Measurements from ENCODE around the gene GALNT10.

DNA sequence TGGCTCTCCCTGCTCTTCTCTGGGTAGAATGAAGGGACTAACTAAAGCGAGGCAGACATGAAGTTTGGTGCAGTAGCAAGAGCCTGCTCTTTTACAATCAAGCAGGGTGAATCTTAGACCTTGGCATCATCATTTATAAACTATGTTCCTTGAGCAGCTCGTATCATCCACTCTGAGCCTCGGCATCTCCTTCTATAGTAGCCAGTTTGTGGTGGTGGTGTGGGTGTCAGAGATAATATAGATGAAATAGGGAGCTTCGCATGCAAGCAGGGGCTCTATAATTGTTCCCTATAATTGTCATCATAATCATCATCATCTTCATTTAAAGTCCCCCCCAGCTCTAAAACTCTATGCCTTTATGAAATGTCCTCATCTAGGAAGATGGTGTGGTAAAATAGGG is 182.8 kb downstream of the GALNT10 start:
- TF ChIP-seq, protein P1, sequence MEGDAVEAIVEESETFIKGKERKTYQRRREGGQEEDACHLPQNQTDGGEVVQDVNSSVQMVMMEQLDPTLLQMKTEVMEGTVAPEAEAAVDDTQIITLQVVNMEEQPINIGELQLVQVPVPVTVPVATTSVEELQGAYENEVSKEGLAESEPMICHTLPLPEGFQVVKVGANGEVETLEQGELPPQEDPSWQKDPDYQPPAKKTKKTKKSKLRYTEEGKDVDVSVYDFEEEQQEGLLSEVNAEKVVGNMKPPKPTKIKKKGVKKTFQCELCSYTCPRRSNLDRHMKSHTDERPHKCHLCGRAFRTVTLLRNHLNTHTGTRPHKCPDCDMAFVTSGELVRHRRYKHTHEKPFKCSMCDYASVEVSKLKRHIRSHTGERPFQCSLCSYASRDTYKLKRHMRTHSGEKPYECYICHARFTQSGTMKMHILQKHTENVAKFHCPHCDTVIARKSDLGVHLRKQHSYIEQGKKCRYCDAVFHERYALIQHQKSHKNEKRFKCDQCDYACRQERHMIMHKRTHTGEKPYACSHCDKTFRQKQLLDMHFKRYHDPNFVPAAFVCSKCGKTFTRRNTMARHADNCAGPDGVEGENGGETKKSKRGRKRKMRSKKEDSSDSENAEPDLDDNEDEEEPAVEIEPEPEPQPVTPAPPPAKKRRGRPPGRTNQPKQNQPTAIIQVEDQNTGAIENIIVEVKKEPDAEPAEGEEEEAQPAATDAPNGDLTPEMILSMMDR (IDR thresholded peaks at IDR 0.05), result no peak
- TF ChIP-seq POLR2A (IDR thresholded peaks at IDR 0.05) (no peak), POLR2AphosphoS5 (IDR thresholded peaks at IDR 0.05) (no peak)
